PC-9 (cell line): ENCODE results near the gene GJC1.

Source experiments
- EZH2 ChIP-seq: fragments of 200-600 bp; sonication (generic); IDR thresholded peaks from 2 replicates; pipeline ENCODE4 v1.8.0; 2017; ENCODE audit warnings: antibody characterized with exemption, low read depth
- TF ChIP-seq, protein P1 (sequence below): fragments of 200-600 bp; sonication (generic); conservative IDR thresholded peaks from 2 replicates; pipeline ENCODE4 v1.6.1; 2017; ENCODE audit warnings: mixed run types, antibody characterized with exemption, mild to moderate bottlenecking, moderate library complexity

DNA sequence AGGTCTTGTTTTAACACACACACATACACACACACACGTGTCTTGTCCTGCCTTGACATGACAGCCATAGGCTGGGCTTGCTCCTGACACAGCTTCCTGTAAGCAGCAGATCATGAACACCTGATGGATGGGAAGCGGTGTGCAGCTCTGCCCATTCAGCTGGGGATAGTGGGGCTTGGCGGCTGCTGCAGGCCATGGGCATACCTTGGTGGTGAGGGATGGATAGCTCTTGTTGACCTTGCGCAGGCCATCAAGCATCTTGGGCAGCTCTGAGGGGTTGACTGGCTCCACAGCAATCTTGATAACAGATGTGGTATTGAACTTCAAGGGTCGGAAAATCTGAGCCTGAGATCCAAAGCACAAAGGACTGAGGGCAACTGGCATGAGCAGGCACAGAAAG is 29.6 kb upstream of the GJC1 start:
- TF ChIP-seq, protein P1, sequence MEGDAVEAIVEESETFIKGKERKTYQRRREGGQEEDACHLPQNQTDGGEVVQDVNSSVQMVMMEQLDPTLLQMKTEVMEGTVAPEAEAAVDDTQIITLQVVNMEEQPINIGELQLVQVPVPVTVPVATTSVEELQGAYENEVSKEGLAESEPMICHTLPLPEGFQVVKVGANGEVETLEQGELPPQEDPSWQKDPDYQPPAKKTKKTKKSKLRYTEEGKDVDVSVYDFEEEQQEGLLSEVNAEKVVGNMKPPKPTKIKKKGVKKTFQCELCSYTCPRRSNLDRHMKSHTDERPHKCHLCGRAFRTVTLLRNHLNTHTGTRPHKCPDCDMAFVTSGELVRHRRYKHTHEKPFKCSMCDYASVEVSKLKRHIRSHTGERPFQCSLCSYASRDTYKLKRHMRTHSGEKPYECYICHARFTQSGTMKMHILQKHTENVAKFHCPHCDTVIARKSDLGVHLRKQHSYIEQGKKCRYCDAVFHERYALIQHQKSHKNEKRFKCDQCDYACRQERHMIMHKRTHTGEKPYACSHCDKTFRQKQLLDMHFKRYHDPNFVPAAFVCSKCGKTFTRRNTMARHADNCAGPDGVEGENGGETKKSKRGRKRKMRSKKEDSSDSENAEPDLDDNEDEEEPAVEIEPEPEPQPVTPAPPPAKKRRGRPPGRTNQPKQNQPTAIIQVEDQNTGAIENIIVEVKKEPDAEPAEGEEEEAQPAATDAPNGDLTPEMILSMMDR: no peak
- no peak for TF ChIP-seq EZH2
